Caco-2 (cell line): Measurements from ENCODE around the gene MYO7B. TPM values are rescaled to one million over a fixed set of nuclear protein-coding genes. Genes with fewer than 3 reads are reported as not detected.

ENCODE experiments used
- BruUV-seq: library from RNA; stranded (reverse); fragments of 400-500 nt; replicated peaks from 2 replicates; lab custom pipeline; 2021; lab: Mats Ljungman, UMichigan
- CTCF ChIA-PET: fragments of 300-600 bp; sonication (Branson Sonifier 250); formaldehyde crosslinking; loops from one replicate; lab custom pipeline; 2022; ENCODE audit warnings: antibody characterized with exemption; lab: Charles Lee
- POLR2A ChIA-PET: fragments of 300-600 bp; sonication (Branson Sonifier 250); formaldehyde crosslinking; loops from one replicate; lab custom pipeline; 2022; ENCODE audit warnings: antibody characterized with exemption; lab: Charles Lee
- DNase-seq, 2 experiments: peaks; one replicate each; pipeline versions ENCODE4 v3.0.0 to v3.0.0-alpha.2; 2020 to 2022
- H3K27me3 ChIP-seq: replicated peaks from 2 replicates; pipeline ENCODE4 v1.6.0; 2011; ENCODE audit warnings: low read length; ENCODE audit not compliant: control insufficient read depth, insufficient read depth
- H3K36me3 ChIP-seq: 2 replicates; pipeline ENCODE4 v1.5.1; 2011; ENCODE audit warnings: low read length; ENCODE audit not compliant: control insufficient read depth, insufficient read depth
- H3K4me1 ChIP-seq: fragments of 250-450 bp; sonication (Bioruptor Pico); 2 replicates; pipeline ENCODE4 v1.5.1; 2020; ENCODE audit warnings: mild to moderate bottlenecking
- H3K4me3 ChIP-seq: 2 replicates; pipeline ENCODE4 v1.5.1; 2011; ENCODE audit warnings: low read depth, mild to moderate bottlenecking, control low read depth, low read length
- H3K9me3 ChIP-seq: fragments of 250-450 bp; sonication (Bioruptor Pico); 2 replicates; pipeline ENCODE4 v1.5.1; 2020; ENCODE audit warnings: mild to moderate bottlenecking, moderate library complexity
- H3K27ac Mint-ChIP-seq: one replicate; pipeline ENCODE4 v1.8.0; 2022; ENCODE audit warnings: mixed read lengths; ENCODE audit not compliant: unreplicated experiment
- H3K27me3 Mint-ChIP-seq: one replicate; pipeline ENCODE4 v1.8.0; 2022; ENCODE audit warnings: mixed read lengths; ENCODE audit not compliant: insufficient read depth, unreplicated experiment
- H3K36me3 Mint-ChIP-seq: one replicate; pipeline ENCODE4 v1.8.0; 2022; ENCODE audit warnings: mild to moderate bottlenecking, mixed read lengths; ENCODE audit not compliant: insufficient read depth, unreplicated experiment
- H3K4me1 Mint-ChIP-seq: one replicate; pipeline ENCODE4 v1.8.0; 2022; ENCODE audit warnings: low read depth, mixed read lengths; ENCODE audit not compliant: unreplicated experiment
- H3K4me3 Mint-ChIP-seq: one replicate; pipeline ENCODE4 v1.8.0; 2022; ENCODE audit warnings: mild to moderate bottlenecking, moderate library complexity, mixed read lengths; ENCODE audit not compliant: unreplicated experiment
- H3K9me3 Mint-ChIP-seq: one replicate; pipeline ENCODE4 v1.8.0; 2022; ENCODE audit warnings: mixed read lengths; ENCODE audit not compliant: unreplicated experiment
- intact Hi-C: fragments of 100-400 bp; cut with micrococcal nuclease; formaldehyde crosslinking; loops from one replicate; pipeline ENCODE4 v1.10.0; 2022; ENCODE audit not compliant: unreplicated experiment
- total RNA-seq: library from RNA; stranded (reverse); gene quantifications from 2 replicates; pipeline ENCODE4 v1.2.3, GENCODE V29; 2022
- TF ChIP-seq, protein P1 (sequence below), 2 experiments: fragments of 200-600 bp in 1 of 2; IDR thresholded peaks; 1 replicate in 1 of 2; 2 replicates in 1 of 2; pipeline versions ENCODE4 v1.5.1 to v1.8.0; 2011 to 2022; ENCODE audit warnings: antibody characterized with exemption in 1 of 2, control low read depth in 1 of 2, inconsistent platforms in 1 of 2, low read depth in 1 of 2, low read length in 1 of 2, mild to moderate bottlenecking in 1 of 2, moderate library complexity in 1 of 2; ENCODE audit not compliant: insufficient read depth in 1 of 2, severe bottlenecking in 1 of 2, unreplicated experiment in 1 of 2

The MYO7B gene
- total RNA-seq, 1 experiment from 2014 or later = 0.27 TPM

DNA sequence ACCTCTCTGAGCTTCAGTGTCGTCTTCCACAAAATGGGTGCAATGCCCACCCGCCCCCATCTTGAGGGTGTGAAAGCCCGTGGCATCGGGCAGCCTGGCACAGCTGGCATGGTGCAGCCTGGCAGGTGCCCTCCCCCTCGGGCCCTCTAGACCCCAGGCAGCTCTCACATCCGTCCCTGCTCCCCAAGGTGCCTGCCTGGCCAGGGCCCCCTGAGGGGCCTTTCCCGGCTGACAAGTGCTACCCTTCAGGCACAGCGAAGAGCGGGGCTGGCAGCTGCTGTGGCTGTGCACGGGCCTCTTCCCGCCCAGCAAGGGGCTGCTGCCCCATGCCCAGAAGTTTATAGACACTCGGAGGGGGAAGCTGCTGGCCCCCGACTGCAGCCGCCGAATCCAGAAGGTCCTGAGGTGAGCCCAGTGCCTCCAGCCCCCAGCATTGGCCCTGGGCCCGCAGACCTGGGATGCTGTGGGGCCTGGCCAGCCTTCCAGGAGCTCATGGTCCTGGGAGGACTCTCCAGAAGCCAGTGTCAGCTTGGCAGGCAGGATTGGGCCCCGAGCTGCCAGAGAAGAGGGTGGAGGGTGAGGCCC lies 96.6 kb downstream of the MYO7B start:
- Histone ChIP-seq H3K9me3 (no peaks in the 10 kb centered on the region), H3K36me3 (no peaks in the 10 kb centered on the region), H3K4me1 (peaks cover 7% of the 10 kb centered on the region), H3K27me3 (no peaks in the 10 kb centered on the region), H3K4me3 (no peak overlapping the region)
- ChIA-PET POLR2A (no interaction called here), CTCF (no interaction called here)
- DNase-seq = no peak
- H3K9me3 Mint-ChIP-seq = no peaks in the 10 kb centered on the region
- TF ChIP-seq, protein P1, sequence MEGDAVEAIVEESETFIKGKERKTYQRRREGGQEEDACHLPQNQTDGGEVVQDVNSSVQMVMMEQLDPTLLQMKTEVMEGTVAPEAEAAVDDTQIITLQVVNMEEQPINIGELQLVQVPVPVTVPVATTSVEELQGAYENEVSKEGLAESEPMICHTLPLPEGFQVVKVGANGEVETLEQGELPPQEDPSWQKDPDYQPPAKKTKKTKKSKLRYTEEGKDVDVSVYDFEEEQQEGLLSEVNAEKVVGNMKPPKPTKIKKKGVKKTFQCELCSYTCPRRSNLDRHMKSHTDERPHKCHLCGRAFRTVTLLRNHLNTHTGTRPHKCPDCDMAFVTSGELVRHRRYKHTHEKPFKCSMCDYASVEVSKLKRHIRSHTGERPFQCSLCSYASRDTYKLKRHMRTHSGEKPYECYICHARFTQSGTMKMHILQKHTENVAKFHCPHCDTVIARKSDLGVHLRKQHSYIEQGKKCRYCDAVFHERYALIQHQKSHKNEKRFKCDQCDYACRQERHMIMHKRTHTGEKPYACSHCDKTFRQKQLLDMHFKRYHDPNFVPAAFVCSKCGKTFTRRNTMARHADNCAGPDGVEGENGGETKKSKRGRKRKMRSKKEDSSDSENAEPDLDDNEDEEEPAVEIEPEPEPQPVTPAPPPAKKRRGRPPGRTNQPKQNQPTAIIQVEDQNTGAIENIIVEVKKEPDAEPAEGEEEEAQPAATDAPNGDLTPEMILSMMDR (IDR thresholded peaks at IDR 0.05; ENCODE audit: insufficient read depth in 1 of 2, low read depth in 1 of 2, low read length in 1 of 2, severe bottlenecking in 1 of 2, unreplicated experiment in 1 of 2) = no peak
- intact Hi-C loops = no loop called here
- BruUV-seq = no TSS peak
- H3K36me3 Mint-ChIP-seq = no peaks in the 10 kb centered on the region
- H3K4me3 Mint-ChIP-seq = no peak overlapping the region
- no peaks in the 10 kb centered on the region for H3K27me3 Mint-ChIP-seq
- no peak overlapping the region for H3K27ac Mint-ChIP-seq
- no peaks in the 10 kb centered on the region for H3K4me1 Mint-ChIP-seq

DNA sequence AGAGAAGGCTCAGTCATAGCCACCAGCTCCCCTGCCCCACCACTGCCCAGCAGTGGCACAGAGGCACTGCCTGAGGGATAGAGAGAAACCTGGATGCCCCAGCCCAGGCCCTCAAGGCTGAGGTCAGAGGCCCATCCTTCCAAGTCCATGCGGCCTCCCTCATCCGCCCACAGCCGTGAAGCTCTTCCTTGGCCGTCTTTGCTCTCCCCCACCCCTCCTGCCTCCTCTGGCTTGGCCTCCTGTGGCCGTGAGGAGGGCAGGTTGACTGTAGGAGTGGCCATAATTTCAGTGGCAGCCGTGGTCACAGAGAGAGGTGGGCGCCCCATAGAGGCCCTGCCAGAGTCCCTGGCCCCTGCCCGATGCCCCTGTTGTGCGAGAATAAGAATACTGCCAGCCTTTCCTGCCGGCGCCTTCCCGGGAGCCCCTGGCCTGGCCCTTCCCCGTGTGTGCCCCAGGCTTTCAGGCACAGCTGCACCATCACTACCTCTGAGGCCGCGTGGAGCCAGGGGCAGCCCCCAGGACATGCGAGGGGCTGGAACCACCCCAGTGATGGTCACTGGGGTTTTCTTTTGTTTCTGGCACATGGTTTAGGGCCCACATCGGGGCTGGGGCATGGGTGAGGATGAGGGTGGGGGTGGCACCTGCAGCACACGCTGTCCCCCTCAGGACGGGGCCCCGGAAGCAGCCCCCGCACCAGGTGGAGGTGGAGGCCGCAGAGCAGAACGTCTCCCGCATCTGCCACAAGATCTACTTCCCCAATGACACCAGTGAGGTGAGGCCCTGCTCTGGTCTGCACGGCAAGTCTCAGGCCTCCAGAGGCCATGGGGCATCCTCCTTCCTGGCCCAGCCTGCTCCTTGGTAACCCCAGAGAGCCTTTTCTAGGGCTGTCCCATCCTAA lies 97.4 kb downstream of the MYO7B start:
- Histone ChIP-seq H3K4me3 (no peak overlapping the region), H3K4me1 (peaks cover 15% of the 10 kb centered on the region), H3K36me3 (no peaks in the 10 kb centered on the region), H3K27me3 (no peaks in the 10 kb centered on the region), H3K9me3 (no peaks in the 10 kb centered on the region)
- H3K9me3 Mint-ChIP-seq = no peaks in the 10 kb centered on the region
- ChIA-PET CTCF (no interaction called here), POLR2A (no interaction called here)
- no peaks in the 10 kb centered on the region for H3K36me3 Mint-ChIP-seq
- no peaks in the 10 kb centered on the region for H3K27me3 Mint-ChIP-seq
- H3K4me1 Mint-ChIP-seq = peaks cover 3% of the 10 kb centered on the region
- no TSS peak for BruUV-seq
- intact Hi-C loops = no loop called here
- H3K27ac Mint-ChIP-seq = no peak overlapping the region
- no peak overlapping the region for H3K4me3 Mint-ChIP-seq
- TF ChIP-seq, protein P1 (IDR thresholded peaks at IDR 0.05; ENCODE audit: insufficient read depth in 1 of 2, low read depth in 1 of 2, low read length in 1 of 2, severe bottlenecking in 1 of 2, unreplicated experiment in 1 of 2) = no peak
- DNase-seq = no peak

DNA sequence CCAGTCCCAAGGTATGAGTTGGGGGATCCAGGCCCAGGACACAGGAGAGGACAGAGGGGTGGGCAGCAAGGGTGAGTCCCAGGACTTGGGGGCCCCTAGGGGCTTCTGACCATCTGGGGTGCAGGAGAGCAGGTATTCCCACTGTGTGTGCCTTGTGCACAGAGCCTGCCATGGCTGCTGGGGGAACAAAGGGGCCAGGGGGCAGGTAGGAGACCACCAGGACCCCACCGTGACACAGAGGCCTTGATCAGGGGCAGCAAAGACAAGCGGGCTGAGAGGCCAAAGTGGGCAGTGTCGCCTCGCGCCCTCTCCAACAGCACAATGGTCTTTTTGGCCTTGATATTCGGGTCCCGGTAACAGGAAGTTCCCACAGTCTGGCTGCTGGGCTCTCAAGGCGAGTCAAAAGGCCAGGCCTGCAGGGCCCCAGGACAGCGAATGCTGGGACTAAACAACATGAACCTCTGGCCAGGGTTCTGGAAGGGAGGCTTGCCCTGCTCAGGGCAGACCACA lies 98.1 kb downstream of the MYO7B start:
- POLR2A ChIA-PET = no interaction called here
- Histone ChIP-seq H3K9me3 (no peaks in the 10 kb centered on the region), H3K36me3 (no peaks in the 10 kb centered on the region), H3K4me3 (no peak overlapping the region), H3K4me1 (peaks cover 22% of the 10 kb centered on the region), H3K27me3 (no peaks in the 10 kb centered on the region)
- no peak overlapping the region for H3K4me3 Mint-ChIP-seq
- peaks cover 6% of the 10 kb centered on the region for H3K4me1 Mint-ChIP-seq
- CTCF ChIA-PET = no interaction called here
- BruUV-seq = no TSS peak
- H3K27ac Mint-ChIP-seq = no peak overlapping the region
- intact Hi-C loops = no loop called here
- no peaks in the 10 kb centered on the region for H3K27me3 Mint-ChIP-seq
- no peaks in the 10 kb centered on the region for H3K36me3 Mint-ChIP-seq
- no peaks in the 10 kb centered on the region for H3K9me3 Mint-ChIP-seq
- no peak for DNase-seq
- TF ChIP-seq, protein P1 (IDR thresholded peaks at IDR 0.05; ENCODE audit: insufficient read depth in 1 of 2, low read depth in 1 of 2, low read length in 1 of 2, severe bottlenecking in 1 of 2, unreplicated experiment in 1 of 2) = no peak
